Skin of body (tissue), 2 donors: ENCODE data around the gene IQSEC2. TPM values are rescaled to one million over a fixed set of nuclear protein-coding genes. Genes with fewer than 3 reads are reported as not detected.

Experiments used
- DNase-seq: peaks from one replicate; lab custom pipeline; 2025; lab: John Stamatoyannopoulos, UW
- total RNA-seq: library from RNA; depleted of rRNA; stranded (reverse); fragments of >200 nt; gene quantifications from one replicate; pipeline ENCODE4 v1.2.3, GENCODE V29; 2014

Gene IQSEC2
- total RNA-seq, 1 donor from 2014 or later = 6.6 TPM

DNA sequence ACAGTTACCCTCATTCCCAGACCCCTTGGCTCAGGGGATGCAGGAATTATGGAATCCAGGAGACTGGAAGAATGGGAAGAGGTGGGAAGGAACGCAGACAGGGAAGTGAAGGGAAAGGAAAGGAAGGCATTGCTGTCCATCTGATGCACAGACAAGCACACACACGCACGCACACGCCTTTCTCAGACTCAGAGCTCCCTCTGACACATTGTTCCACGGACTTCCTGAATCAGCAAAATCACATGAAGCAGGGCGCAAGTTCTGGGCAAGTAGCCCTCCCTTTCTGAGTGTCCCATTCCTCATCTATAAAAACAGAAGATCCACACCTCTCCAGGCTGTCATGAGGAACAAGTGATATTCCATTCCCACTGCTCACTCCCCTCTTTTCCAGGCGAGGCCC, 13.2 kb downstream of the IQSEC2 start:
- no peak for DNase-seq

DNA sequence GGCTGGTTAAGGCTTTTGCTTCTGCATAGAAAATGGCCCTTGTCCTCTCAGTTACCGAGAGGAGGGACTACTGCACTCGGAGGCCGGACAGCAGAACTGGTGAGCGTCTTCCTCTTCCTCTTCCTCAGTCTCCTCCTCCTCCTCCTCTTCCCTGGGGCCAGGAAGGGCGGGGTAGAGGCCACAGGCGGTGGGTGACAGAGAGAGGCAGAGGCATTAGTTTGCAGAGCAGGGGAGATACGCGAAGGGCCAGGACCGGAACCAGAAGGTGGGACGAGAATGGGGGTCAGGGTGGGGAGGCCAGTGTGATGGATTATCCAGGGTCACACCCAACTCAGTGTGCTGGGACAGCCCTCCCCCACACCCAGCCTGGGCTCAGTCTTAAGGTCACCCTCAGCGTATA, 14.5 kb downstream of the IQSEC2 start:
- DNase-seq = no peak

DNA sequence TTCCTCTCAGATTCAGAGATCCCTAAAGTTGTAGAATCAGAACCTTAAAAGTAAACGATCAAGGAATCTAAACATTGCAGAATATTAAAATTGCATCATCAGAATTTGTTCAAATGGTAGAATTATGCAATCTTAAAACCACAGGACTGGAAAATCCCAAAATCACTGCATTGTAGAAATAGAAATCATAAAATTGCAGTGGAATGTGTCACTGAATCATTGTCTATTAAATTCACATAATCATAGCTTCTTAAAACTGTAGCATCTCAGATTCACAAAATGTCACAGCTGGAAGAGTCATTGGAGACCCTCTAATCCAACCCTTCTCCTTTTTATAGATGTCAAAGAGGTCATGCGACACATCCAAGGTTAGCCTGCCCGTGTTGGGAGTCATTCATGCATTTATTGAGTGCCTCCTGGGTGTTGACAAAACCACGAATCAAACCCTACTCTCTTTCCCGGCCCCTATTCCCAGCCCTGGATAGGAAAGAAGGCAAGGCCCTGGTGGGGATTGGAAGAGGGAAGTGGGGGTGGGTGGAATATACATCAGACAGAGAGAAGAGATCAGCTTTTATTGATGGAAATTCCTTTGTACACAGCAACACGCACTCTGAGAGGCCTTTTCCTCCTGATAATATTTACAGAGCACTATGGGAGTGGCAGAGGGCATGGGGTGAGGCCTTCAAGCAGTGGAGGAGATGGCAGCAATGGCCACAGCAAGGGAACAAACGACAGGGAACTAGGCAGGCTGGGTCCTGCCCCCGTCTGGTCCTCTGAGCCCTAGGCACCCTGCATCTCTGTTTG, 15.4 kb downstream of the IQSEC2 start:
- DNase-seq = no peak

DNA sequence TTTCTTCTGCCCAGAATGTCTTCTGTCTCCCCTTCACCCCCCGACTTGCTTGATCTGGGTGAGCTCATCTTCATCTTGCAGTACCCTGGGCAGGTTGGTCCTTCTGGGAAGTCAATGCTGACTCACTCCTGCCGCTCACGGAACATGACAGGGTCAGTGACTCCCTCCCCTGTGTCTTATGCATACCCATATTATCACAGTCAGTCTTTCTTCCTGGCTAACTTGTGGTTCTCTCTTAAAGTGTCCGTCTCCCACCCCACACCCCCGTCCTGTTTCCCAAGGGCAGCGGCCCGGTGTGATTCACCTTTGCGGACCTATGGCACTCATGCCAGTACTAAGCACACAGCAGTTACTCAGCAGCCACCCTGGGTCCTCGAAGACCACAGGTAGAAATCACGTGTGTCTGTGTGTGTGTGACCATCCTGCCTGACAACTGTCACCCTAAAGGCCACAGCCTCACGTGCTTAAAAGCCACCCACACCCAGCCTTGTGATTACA, 17.7 kb downstream of the IQSEC2 start:
- DNase-seq = no peak

DNA sequence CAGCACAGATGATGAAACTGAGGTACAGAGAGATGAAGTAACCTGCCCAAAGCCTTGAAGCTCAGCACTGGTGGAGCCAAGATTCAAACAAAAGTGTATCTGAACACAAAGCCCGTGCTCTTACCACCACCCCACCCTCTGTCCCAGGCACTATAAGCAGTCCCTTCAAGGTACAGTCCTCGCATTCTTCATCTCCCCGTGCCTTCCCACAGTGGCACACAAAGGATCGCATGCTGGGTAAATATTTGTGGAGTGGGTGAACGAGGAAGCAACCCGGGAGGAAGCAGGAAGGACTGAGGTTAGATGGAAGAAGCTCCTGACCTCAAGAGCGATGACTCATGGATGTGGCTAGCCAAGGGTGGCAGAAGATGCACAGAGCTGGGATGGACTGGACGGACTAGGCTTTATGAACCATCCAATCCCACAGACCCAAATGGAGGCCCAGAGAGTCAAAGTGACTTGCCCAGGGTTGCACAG, 18.4 kb downstream of the IQSEC2 start:
- no peak for DNase-seq

DNA sequence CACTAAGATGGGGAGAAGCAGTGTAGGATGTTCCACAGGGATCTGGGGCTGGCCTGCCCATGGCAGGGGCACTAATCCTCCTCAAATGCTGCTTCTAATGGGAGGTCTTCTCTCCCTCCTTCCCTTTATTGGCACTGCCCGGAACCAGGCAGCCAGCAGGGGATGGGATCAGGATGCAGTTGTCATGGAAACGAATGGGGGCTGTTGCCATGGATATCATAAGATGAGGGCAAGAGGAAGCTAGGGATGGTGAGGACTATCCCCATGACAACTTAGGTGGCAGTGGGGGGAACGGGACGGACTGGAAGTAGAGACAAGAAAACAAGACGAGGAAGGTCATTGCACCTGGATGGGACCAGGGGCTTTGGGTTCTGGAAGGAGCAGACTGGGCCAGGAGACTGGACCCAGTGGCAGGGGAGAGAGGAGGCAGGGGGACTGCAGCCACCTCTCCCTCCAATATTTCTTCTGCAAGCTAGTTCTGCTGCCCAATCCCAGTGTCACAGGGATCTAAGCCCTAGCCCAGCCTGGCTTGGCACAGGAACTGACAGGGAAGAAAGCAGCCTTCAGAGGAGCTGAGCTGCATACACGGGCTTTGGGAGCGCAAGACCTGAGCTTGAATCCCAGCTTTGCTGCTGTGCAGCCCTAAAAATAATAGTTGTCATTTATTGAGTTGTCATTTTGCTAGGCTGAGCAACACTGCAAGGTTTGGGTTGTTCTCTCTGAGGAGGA, 19.0 kb downstream of the IQSEC2 start:
- no peak for DNase-seq

DNA sequence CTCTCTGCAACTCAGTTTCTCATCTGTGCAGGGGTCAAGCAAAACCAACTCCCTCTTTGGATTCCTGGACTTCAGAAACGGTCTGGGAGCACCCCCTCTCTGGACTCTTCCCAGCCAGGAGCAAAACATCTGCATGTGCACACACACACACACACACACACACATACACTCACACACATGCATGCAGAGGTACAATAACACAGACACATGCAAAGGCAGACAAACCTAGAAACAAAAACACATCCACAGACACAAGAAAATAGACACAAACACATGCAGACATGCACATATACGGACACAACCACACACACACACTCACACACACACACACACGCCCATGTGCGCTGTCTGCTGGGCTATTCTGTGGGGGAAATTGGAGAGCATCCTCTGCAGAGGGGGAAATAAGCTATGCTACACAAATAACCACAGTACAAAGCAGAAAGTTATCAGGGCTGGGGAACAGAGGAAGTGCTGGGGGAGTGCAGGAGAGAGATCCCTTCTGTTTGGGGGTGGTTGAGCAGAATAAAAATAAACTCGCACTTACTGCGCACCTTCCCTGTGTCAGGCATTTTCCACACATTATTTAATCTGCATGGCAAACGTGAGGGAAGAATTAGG, 19.9 kb downstream of the IQSEC2 start:
- DNase-seq = no peak

DNA sequence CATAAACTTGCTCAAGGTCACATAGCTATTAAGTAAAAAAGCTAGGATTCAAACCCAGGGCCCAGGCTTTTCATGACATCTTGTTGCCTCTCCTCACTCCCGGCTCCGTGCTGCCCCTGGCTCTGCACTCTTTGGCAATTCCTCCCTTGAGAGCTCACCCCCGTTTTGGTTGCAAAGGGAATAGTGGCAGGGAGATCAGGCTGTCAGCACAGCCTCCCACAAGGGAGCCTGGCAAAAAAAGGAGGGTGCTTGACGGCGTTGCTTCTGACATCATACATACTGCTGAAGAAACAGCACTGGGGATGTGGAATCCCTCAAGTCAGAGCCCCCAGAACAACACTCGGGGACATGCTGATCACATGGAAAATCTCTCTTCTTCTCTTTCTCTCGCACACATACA, 20.5 kb downstream of the IQSEC2 start:
- DNase-seq = no peak

DNA sequence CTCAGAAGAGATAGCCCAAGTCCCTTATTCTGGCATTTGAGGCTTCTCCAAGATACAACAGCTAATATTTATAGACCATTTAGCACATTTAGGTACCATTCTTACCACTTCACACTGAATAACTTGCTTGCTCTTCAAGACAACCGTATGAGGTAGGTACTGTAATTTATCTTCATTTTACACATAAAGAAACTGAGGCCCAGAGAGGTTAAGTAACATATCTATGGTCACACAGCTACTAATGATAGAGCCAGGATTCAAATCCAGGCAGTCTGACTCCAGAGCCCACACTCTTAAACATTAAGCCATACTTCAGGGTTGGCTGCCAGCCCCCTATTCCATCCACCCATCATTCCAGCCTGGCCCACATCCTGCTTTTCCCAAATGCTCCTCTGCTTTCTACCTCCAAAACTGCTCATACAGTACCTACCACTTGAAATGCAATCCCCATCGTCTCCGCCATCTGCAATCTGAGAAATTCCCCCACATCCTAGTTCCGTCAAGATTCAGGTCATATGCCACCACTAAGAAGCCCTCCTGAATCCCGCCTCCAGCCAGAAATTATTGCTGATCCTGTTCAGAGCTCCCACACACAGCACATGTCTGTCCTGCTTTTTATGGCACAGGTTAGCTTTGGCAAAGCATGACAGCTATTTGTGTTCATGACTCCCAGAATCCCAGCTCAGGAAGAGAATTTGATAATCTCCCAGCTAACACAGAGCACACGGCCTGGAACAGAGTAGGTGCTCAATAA, 23.5 kb downstream of the IQSEC2 start:
- DNase-seq = no peak

DNA sequence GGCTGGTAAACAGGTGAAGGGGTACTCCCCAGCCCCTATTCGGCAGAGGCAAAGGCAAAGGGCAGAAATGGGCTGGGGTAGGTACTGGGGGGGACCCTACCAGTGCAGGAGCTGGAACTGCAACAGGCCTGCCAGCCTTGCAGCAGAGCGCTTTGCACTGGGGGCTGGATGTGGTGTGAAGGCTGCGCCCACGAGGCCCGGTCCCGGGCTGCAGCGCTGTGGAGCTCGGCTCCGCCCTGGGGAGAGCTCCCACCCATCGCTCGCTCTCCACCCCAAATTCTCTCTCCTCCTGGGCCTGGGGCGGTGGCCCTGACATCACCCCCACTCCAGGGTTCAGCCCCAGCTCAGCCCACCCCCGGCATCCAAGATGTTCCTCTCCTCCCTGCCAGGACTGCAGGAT, 24.2 kb downstream of the IQSEC2 start:
- DNase-seq = no peak

DNA sequence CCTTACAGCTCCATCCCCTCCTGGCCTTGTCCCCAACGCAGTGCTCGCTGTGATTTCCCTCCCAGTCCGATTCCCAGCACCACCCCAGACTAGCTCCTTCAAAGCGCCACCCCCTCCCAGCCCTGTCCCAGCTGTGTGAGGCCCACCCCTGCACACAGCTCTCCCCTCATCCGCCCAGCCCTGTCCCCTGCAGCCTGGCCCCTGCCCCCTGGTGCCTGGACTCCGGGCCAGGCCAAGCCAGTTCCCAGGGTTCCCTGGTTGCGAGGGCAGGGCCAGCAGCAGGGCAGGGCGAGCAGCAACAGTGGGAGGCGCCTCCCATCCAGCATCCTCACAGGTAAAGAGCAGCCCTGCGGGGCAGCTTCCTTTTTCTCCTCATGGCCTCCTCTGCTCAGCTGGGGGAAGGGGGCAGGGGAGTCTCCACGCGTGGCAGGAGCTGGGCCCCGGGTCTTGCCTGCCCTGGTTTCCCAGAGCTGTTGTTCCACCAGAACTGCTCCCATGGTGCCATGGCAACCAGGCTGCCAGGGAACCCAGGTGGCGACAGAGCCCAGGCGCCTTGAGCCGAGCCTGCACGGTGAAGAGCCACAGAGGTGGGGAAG, 24.8 kb downstream of the IQSEC2 start:
- DNase-seq = no peak

DNA sequence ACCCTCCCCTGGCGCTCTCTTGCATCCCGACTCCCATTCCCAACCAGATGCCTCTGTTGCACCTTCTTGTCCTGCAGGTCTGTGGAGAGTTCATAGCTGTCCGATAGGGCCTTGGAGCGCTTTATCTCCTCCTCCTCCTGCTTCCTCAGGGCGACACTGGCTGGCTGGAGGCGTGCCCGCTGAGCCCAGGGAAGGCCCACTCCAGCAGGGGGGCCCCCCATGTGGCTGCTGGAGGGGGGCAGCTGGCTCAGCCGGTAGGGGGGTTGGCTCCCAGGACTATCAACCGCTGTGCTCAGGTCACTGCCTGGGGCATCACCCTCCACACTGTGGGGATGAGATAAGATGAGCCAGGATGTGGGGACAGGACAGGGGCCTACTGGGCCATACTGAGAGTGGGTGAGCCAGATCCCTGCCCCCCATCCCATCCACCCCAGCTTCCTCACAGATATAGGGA, 25.6 kb downstream of the IQSEC2 start:
- no peak for DNase-seq

DNA sequence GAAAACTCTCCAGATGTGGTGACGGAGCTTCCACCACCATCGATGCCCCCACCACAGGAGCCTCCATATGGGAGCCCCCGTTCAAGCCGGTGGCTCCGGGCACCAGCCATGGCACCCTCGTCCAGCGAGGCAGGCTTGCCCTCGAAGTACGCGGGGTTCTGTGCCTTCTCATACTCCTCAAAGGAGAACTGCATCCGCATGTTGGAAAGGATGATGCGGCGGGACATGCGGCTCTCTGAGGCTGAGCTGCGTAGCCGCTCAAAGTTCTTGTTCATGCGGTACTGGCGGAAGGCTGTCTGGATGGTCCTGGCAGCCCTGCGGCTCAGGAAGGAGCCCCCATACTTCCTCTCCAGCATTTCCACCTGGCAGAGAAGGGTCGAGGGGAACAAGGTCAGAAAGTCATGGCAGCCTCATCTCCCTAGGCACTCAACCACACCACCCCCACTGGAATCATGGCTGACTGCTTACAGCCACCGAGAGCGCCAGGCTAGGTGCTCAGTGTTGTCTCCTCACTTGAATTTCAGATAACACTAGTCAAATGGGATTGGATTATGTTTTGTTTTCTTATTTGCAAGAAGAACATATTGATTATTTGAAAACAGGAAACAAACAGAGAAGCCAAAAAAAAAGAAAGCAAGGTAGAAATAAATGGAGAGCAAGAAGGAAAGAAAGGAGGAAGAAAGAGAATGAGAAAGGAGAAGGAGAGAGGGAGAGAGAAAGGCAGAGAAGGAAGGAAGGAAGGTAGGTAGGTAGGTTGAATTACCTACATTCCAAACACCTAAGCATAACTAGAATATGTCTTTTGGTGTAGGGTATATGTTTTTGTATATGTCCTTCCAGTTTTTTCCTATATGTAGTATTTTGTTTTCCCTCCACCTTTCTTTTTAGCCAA, 26.6 kb downstream of the IQSEC2 start:
- DNase-seq = no peak

DNA sequence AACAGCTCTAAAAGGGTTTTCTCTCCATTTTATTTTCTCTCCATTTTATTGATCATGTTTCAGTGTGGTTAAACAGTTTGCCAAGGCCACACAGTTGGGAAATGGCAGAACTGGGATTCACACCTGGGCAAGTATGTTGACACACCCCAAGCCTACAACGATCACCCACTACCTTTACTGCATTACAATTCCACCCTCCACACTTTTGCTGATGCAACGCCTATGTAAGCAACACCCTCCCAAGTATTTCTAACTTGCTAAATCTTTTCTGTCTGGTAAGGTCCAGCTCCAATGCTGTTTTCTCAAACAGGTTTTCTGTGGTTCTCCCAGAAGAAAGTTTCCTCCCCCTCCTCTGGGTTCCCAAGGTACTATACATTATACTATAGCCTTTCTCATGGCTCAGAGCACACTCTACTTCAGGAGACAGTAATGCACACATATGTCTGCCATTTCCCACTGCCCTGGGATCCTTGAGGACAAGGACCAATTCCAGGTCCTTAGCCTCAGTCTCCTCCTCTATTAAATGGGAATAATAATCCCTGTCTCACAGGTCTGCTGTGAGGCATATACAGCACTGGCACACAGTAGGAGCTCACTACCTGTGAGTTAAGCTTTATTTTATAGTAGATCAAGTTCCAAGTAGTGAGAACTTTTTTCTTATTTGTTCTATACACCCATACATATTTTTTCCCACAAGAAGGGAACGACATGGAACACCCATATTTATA, 27.9 kb downstream of the IQSEC2 start:
- no peak for DNase-seq

DNA sequence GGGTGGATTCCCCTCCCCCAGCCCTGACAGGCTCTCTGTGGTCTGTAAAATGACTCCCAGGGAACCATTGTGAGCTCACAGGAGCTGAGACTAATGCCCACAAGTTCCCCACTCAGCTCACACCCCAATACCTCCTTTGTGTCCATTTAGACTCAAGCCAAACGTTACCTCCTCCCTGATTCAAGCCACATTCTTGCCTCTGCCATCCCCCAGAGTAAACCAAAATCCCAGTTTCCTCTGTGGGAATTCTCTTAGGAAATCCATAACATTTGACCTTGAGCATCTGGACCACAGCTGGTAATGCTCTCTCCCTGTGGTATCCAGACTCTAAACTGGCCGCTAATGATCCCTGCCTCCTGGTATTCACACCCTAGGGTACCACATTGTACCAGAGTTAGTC, 30.1 kb downstream of the IQSEC2 start:
- no peak for DNase-seq

DNA sequence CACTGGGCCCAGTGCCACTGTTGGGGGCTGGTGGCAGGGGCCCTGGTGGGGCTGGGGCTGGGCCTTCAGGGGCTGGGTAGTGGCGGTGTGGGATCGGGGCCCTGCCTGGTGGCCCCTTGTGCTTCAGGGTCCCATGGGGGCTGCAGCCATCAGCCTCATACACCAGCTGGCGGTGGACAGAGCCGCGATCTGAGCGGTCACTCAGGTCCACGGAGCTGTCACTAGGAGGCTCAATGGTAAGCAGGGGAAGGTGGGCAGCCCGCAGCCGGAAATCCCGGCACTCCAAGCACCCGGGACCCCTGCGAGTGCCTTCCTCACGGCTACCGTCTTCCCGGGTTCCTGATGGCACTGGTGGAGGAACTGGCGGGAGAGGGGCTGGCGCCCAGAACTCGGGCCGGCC, 30.8 kb downstream of the IQSEC2 start:
- DNase-seq = no peak

DNA sequence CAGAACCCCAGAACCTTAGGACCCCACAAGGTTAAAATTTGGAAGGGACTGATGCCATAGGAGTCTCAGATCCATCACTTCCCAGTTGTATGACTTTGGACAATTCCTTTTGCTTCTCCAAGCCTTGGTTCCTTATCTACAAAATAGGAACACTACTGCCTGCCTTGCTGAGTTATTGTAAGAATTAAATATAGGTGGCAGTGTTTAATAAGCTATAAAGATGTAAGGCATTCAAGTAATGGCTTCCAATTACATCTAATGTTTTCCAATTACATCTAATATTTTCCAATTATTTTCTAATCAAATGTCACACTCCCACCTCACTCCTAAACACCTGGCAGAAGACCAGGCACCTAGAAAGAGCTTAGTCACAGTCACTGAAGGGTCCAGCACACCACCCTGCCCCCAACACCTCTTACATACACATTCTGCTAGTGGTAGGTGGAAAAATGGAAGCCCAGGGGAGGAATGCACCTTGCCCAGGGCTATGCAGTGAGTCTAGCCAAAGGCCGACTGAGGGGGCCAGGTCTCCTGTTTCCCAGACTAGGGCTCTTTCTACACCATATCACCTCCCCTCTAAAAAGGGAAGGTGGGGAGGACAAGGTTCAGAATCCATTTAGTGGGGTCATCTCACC, 31.9 kb downstream of the IQSEC2 start:
- no peak for DNase-seq

DNA sequence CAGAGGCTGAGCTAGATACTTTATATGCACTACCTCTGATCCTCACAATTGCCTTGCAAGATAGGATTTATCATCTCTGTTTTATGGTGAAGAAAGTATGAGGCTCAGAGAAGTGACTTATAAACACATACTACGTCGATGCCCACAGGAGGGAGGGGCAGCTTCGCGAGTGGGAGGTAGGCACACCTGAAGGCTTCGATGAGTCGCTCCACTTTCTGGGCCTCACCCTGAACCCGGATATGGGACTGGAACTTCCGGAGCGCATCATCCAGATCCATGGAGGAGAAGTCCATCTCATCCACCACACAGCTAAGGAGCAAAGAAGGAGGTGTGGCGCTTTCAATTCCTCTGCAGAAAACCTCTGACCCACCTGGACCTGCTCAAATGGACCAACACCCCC, 33.5 kb downstream of the IQSEC2 start:
- no peak for DNase-seq

DNA sequence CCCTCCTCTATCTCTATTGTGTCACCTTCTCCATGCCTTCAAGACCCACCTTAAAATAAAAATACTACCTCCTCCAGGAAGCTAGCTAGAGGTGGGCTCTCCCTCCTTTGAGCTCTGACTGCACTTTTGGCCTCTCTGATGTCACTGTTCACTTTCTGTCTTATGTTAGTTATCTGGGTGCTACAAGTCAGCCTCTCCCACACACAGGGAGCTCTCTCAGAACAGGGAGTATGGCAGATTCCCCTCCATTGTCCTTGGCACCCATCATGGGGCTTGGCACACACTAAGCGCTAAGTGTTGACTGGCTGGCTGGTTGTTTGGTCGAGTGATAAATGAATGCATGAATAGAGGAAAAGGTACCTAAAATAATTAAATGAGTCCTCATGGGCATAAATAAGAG, 35.2 kb downstream of the IQSEC2 start:
- no peak for DNase-seq
